Measurements from ENCODE around the gene SLC51A.
A peak's percentile ranks its signal among the peaks of the same experiment; 100 is the strongest.
"Not testable (repeated sequence)": the region's sequence is repeated elsewhere in the genome, so short reads cannot be mapped to it uniquely, and the experiment has no call there.

The SLC51A gene

DNA sequence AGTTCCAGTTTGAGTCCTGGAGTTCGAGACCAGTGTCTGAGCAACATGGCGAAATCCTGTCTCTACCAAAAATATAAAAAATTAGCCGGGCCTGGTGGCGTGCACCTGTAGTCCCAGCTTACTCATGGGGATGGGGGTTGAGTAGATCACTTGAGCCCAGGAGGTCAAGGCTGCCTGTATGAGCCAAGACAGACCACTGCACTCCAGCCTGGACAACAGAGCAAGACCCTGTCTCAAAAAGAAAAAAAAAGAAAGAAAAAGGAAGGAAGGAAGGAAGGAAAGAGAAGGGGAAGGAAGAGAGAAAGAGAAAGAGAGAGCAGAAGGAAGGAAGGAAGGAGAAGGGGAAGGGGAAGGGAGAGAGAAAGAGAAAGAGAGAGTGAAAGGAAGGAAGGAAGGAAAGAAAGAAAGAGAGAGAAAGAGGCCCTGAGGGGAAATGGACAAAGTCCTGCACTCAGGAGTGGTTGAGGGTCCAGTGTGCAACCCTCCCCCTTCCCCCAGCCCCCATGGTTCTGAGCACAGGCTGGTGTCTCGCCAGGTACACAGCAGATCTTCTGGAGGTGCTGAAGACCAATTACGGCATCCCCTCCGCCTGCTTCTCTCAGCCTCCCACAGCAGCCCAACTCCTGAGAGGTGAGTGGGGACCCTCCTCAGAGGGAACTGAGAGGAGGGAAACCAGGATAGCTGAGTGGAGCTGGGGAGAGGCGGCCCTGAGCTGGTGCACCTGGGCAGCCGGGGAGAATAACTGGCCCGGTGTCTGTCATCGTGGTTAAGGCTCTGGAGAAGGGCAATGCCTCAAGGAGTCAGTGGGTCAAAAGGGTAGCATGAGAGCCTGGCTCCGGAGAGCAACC lies 1.2 kb downstream of the SLC51A start:
- DNase-seq, result no peak

DNA sequence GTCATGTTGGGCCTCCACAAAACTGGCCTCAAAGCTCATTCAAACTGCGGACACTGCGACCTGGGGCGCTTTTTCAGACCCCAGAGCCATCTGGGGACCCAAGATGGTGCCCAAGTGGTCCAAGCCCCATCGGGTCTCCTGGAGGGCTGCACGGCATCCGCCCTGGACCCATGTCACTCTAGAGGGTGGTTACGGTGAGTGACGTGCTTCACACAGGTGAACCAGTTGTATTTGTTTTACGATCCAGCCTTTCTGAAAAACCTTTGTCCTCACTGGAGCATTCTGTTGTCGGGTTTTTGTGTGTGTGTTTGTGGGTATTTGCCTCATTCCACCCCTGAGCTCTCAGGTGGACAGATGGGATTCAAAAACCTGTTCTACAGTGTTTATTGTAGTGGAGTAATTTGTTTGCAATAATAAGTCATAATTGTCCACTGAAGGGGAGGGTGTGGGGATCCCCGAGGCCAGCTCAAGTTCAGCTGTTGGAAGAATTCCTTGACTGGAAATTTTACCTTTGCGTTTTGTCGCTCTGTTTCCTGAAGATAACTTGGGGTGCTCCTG lies 1.9 kb downstream of the SLC51A start:
- no peak for DNase-seq

DNA sequence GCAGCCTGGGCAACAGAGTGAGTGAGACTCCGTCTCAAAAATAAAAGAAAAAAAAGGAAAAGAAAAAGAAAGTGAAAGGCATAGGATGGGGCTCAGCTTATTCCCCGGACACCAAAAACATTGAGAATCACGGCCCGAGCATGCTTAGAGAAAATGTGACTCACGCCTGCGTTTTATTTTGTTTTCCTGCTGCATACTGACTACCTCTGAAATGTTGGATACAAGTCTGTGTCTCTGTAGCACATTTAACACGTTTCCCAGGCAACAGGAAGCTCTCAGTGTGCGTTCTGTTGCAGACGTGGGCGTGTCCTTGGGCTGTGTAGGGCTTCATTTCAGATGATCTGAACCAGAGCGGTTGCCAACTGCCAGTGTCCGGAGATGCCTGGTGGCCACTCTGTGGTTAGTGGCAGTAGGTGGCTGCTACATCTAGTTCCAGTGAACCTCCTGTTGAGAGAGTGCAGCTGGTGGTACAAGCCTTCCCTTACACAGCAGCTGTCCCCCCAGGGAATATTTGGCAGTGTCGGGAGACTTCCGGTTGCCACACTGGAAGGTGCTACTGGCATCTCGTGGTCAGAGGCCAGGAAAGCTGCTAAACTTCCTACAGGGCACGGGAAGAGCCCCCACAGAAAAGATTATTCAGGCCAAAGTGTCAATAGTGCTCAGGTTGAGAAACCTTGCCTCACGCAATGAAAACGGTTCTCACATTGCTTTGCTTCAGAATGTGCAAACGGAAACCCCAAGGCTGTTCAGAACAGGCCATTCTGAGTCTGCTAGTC lies 3.0 kb downstream of the SLC51A start:
- DNase-seq, result peak; percentile 85

DNA sequence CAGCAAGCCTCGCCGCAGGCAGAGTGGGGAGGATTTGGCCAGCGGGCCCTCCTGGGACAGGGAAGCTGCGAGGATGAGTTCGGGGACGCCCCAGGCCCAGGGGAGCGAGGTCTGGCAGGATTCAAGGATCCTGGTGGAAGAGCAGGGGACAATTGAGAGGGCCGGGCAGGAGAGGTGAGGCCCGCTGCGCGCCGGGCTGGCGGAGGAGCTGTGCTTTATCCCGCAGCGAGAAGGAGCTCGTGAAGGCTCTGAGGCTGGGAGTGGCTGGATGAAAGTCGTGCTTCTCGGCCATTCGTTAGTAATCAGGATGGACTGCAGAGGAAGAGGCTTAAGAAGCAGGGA lies 3.6 kb downstream of the SLC51A start:
- no peak for DNase-seq

DNA sequence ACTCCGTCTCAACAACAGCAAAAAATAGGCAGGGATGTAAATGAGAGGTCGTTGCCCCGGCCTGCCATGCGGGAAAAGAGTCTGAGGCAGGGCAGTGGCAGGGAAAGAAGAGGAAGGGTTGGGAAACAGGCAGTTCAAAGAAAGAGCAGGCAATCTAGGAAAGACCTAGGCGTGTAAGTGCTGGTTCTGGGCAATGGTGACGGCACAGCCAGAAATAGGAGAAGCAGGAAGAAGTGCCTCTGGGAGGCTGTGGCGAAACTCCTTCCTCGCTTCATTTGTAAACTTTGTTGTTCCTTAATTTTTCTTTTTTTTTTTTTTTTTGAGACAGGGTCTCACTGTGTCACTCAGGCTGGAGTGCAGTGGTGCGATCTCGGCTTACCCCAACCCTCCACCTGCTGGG lies 4.3 kb downstream of the SLC51A start:
- DNase-seq, result peak; percentile 95

DNA sequence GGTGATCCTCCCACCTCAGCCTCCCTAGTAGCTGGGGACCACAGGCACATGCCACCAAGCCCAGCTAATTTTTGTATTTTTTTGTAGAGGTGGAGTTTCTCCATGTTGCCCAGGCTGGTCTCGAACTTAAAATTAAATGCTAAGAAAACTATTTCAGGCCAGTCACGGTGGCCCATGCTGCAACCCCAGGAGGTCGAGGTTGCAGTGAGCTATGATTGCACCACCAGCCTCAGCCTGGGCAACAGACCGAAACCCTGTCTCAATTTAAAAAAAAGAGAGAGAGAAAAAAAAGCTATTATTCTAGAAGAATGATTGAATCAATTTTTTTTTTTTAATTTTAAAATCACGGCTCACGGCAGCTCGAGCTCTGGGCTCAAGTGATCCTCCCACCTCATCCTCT lies 4.7 kb downstream of the SLC51A start:
- peak; percentile 67 for DNase-seq

DNA sequence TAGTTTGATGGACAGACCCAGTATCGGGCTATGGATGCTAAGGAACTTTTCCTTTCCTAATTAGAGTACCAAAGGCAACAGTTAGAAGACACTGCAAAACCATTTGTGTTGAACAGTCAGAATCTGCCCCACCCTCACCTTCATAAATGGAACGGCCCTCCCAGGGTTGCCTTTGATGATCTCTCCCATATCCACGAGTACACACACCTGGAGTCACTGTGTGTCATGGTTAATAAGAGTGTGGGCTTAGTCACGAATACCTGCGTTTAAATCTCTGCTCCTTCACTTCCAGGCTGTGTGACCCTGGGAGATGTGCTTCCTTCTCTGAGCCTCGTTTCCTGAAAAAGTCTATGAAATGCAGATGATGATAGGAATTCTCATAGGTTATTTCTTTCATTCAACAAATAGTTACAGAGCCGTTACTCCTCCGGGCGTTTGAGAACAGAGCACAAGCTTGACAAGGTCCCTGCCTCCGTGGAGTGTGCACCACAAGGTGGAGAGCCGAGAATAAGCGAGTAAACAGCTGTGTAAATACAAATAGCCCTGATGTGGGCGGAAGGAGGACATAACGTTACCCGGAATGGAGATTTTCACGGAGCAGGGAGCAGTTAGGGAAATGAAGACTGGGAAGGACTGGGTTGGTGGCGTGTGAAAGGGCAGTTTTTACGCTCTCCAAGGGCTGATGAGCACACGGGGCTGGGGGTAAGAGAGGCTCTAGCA lies 6.7 kb downstream of the SLC51A start:
- DNase-seq, result no peak

DNA sequence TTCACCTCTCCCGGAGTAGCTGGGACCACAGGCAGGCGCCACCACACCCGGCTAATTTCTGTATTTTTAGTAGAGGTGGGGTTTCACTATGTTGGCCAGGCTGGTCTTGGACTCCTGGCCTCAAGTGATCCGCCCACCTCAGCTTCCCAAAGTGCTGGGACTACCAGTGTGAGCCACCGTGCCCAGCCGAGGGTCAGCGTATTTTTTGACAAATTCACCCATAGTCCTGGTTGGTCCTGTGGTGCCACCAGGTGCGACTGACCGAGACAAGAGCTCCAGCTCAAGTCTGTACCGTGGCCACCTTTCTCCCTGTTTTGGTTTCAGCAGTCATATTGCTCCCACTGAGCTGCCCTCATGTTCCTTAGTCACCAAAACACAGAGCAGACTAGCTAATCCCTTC lies 8.8 kb downstream of the SLC51A start:
- no peak for DNase-seq

DNA sequence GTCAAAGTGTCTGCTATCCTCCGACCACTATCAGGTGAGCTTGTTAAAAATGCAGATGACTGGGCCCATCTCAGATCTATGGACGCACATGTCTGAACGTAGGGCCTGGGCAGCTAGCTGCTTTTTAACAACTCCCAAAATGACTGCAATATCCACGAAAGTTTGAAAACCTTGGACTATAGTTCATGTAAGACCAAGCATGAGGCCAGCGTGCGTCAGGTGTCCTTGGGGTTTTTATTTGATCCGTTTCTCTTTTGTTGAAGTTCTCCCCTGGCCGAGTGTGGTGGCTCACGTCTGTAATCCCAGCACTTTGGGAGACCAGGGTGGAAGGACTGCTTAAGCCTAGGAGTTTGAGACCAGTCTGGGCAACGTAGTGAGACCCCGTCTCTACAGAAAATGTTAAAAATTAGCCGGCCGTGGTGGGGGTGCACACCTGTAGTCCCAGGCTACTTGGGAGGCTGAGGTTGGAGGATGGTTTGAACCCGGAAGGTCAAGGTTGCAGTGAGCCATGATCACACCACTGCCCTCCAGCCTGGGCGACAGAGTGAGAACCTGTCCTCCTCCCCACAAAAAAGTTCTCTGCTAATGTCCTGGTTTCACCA lies 9.5 kb downstream of the SLC51A start:
- DNase-seq, result no peak

DNA sequence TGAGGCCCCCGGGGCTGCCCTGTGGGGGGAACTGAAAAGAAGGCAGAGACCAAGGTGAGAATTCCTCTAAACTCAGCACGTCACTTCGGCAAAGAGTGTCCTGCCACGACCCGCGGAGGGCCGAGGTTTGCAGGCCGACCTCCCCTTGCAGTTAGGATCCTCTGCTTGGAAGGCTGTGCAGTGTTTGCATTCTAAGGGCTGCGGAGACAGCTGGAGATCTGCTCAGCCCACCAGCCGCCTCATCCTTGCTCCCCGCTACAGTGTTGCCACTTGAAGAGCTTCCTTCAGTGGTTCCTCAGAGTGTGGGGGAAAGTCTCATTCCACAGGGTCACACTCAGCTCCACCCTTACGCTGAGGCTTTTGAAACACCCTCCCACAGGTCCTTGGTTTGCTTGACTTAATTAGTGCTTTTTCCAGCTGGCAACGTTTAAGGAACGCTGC lies 10.8 kb downstream of the SLC51A start:
- no peak for DNase-seq

DNA sequence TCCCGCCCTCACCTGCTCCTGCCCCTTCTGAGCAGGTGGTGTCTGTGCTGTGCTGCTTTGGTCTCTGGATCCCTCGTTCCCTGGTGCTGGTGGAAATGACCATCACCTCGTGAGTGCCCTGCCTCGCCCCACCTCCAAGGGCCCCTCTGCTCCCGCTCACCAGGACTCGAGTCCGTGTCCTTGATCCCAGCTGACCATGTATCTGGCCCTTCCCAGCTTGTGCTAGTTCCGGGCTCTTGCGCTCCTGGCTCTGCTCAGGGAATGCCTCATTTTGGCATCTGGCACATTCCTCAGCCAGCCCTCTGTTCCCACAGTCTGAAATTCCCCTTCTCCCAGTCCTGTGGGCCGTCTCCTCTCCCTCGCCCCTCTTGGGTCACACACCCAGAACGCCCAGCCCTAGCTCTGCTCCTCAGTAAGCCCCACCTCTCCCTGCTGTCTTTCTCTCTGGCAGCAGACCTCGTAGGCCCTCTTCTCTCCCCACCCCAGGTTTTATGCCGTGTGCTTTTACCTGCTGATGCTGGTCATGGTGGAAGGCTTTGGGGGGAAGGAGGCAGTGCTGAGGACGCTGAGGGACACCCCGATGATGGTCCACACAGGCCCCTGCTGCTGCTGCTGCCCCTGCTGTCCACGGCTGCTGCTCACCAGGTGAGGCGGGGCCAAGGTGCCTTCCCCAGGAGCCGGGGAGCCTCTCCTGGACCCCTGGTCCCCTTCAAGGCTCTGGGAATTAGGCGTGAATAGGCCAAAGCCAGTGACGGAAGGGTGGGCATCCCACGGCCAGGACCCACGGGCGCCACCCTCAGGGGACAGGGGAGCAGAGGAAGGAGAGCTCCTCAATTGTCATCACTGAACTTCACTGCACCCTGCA lies 11.5 kb downstream of the SLC51A start:
- DNase-seq, result no peak

DNA sequence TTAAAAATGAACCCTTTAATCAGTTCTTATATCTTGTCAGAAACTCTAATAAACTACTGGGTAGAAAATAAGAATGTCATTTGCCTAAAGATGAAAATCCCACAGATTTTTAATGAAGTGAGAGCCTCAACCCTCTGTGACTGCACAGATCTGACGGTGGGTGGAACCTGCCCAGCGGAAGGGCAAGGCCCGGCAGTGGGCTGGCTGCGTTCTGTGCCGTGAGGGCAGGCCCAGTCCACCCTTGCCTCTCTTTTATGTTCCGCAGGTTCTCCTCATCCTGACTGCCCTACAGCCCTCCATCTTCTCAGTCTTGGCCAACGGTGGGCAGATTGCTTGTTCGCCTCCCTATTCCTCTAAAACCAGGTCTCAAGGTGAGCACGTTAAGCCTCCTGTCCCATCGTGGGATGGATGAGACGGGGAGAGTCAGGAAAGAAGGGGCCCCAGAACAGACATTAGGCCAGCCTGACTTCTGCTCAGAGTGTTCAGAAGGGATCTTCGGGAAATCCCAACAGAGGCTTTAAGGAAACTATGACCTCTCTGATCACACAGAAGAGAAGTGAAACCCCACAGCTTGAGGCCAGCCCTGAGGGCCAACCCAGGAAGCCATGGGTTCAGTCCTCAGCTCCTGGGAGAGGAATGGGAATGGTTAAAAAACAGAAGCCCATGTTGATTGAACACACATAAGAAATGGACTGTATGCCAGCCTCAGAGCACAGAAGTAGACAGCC lies 16.0 kb downstream of the SLC51A start:
- peak; percentile 86 for DNase-seq

DNA sequence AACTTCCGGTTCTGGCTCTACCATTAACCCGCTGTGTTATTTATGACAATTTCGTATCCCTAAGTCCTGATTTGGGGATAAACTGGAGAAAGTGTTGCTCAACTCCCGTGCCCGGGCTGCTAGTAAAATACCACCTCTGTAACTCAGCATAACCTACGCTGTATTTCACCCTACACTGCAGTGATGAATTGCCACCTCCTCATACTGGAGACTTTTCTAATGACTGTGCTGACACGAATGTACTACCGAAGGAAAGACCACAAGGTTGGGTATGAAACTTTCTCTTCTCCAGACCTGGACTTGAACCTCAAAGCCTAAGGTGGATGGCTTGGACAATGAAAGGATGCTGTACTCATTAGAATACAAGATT lies 16.5 kb downstream of the SLC51A start:
- DNase-seq, result no peak

DNA sequence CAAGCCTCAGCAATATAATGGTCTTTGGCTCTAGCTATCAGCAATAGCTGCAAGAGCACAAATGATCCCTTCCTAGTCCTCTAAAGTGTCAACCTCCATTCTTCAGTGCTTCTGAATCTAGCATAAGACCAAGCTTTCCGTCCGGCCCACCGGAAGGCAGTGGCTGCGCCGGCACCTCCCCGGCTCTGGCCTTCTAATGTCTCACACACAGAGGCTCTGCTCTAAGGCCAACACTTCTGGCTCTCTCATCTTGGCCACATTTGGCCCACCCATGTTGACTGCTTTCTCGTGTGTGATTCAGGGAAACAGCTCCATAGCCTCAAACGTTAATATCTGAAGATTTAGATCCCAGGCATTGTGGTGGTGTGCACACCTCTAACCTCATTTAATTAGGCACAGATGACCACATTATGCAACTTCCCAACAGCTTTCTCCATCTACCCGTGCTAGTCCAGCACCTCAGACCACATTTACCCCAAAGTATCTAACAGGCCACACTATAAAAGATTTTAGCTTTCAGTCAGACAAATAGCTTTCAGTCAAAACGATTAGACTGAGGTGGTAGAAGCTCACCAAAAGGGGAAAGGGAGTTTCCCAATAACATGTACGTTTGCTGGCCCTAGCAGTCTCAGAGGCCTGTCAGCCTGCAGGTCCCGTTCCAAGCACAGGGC lies 19.3 kb downstream of the SLC51A start:
- no peak for DNase-seq

DNA sequence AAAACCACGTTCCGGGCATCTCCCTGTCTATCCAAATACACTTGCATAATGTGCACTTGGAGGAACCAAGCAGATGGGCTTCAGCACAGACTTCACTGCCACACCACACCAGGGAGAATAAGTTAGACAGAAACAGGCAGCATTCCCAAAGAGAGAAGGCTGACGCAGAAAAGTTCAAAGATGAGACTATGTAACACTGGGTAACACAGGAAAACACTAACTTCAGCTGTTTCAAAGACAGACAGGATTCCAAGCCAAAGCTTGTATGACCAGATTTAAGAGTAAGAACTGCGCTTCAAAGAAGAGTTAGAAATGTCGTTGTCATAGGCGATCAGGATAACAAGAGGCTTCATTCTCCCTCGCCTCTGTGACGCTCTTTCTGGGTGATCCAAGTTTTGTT lies 19.9 kb downstream of the SLC51A start:
- DNase-seq, result no peak

DNA sequence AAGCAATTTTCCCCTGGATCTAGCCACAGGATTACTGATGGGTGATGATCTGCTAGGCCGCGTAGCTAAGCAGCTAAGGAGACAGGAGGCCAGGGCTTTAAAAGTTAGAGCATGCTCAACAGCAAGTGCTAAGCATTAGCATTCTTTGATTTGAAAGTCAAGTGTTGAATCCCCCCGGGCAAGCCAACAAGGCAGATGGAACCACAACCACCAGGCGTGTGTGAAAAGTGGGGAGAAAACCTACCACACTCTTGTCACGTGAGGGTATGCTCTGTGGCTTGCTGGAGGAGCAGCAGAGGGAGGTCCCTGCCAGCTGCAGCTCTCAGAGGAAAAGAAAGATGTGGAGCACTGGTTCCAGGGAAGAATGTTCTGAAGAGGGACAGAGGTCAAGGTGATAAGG lies 20.9 kb downstream of the SLC51A start:
- DNase-seq, result no peak

DNA sequence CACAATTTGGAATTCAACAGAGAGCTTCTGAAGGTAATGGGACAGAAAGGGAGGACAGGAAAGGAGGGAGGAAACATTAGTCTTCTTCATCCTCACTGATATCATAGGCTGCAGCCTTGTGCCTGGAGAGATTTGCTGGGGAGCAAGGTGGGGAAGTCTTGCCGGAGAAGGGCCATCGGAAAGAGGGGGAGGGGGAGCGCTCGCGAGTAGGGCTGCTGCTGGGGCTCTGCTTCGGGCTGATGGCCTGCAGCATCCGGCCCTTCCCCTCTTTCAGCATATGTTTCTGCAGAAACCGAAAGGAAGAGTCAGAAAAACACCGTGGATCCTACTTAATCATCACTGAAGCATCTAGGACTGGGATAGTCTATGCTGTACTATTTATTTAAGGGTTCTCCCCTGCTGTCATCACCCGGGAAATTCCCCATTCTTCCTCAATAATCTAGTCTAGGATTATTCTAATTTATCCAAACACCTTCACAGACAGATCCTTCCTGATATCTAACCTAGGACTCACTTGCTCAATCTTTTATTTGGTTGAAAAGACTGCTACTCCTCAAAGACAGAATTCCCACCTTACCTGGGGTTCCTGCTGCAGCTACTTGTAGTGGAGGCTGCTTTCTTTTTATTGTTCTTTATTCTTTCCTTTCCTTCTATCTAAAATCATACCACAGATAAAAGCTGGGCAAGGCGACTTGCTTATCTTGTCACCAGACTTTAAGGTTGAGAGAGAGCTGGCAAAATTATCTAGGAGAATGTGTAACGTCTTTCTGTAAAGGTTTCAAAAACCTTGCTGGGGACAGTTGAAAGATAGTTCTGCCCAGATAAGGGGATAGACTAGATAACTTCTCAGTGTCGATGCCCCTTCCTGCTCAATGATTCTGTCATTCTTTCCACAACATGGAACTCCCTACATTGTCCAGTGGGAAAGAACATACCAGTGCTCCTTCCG lies 22.6 kb downstream of the SLC51A start:
- DNase-seq, result peak; percentile 48

DNA sequence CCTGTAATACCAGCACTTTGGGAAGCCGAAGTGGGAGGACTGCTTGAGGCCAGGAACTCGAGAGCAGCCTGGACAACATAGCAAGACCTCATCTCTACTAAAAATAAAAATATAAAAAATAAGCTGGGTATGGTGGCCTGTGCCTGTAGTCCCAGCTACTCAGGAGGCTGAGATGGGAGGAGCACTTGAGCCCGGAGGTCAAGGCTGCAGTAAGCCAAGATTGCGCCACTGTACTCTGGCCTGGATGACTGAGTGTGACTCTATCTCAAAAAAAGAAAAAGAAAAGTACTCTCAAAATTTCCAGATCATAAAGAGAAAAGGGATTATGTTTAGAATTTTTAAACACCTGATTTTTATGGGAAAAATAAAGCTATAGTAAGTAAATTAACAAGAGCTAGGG lies 24.1 kb downstream of the SLC51A start:
- no peak for DNase-seq

DNA sequence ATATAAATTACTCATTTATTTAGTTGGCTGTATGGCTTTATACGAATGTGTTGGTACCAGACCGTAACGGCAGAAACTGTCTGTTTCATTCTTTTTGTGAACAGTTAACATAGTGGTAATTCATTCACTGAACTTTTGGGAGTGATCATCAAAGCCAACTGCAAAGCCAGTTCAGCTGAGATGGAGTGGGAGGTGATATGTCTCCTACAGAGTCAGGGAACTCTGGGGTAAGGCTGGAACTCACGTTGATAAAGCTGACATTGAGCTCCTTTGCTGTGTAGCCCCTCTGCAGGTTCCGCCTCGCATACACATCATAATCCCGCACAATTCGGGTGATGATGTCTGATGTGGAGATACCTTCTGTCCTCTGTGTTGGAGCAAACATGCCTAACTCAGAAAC lies 25.4 kb downstream of the SLC51A start:
- DNase-seq, result no peak

DNA sequence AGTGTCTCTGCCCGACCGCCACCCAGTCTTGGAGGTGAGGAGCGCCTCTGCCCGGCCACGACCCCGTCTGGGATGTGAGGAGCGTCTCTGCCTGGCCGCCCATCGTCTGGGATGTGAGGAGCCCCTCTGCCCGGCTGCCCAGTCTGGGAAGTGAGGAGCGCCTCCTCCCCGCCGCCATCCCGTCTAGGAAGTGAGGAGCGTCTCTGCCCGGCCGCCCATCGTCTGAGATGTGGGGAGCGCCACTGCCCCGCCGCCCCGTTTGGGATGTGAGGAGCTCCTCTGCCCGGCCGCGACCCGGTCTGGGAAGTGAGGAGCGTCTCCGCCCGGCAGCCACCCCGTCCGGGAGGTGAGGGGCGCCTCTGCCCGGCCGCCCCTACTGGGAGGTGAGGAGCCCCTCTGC lies 27.8 kb downstream of the SLC51A start:
- not testable (repeated sequence) for DNase-seq
